MCF 10A (cell line): Measurements from ENCODE around the gene SLC22A17. TPM values are rescaled to one million over a fixed set of nuclear protein-coding genes. Genes with fewer than 3 reads are reported as not detected.

Source experiments
- BruUV-seq: library from RNA; stranded (reverse); fragments of 400-500 nt; replicated peaks from 2 replicates; lab custom pipeline; 2021; lab: Mats Ljungman, UMichigan
- CTCF ChIA-PET: fragments of 300-600 bp; sonication (Branson Sonifier 250); formaldehyde crosslinking; extraction: SDS; loops from one replicate; lab custom pipeline; 2021; ENCODE audit warnings: antibody characterized with exemption, inconsistent platforms; lab: Yijun Ruan, JAX
- POLR2A ChIA-PET: fragments of 300-600, 350-650 bp; sonication (Branson Sonifier 250); formaldehyde crosslinking; extraction: SDS; loops from one replicate; lab custom pipeline; 2020; ENCODE audit warnings: antibody characterized with exemption, inconsistent platforms; lab: Yijun Ruan, JAX
- DNase-seq: peaks from one replicate; pipeline ENCODE4 v3.0.0-alpha.2; 2018; ENCODE audit not compliant: unreplicated experiment
- H3K27ac Mint-ChIP-seq: one replicate; pipeline ENCODE4 v1.8.0; 2022; ENCODE audit warnings: mild to moderate bottlenecking, low read depth, mixed read lengths; ENCODE audit not compliant: unreplicated experiment
- H3K27me3 Mint-ChIP-seq: one replicate; pipeline ENCODE4 v1.8.0; 2022; ENCODE audit warnings: mixed read lengths; ENCODE audit not compliant: insufficient read depth, unreplicated experiment
- H3K36me3 Mint-ChIP-seq: one replicate; pipeline ENCODE4 v1.8.0; 2022; ENCODE audit warnings: mild to moderate bottlenecking, moderate library complexity, mixed read lengths; ENCODE audit not compliant: insufficient read depth, unreplicated experiment
- H3K4me1 Mint-ChIP-seq: one replicate; pipeline ENCODE4 v1.8.0; 2022; ENCODE audit warnings: mixed read lengths; ENCODE audit not compliant: insufficient read depth, unreplicated experiment
- H3K4me3 Mint-ChIP-seq: one replicate; pipeline ENCODE4 v1.8.0; 2022; ENCODE audit warnings: mild to moderate bottlenecking, moderate library complexity, mixed read lengths; ENCODE audit not compliant: unreplicated experiment
- H3K9me3 Mint-ChIP-seq: one replicate; pipeline ENCODE4 v1.8.0; 2022; ENCODE audit warnings: mixed read lengths; ENCODE audit not compliant: unreplicated experiment
- CTCF ChIP-seq: fragments of 200-600 bp; IDR thresholded peaks from one replicate; pipeline ENCODE4 v1.8.0; 2022; ENCODE audit warnings: antibody characterized with exemption, mild to moderate bottlenecking; ENCODE audit not compliant: unreplicated experiment
- intact Hi-C: fragments of 100-400 bp; cut with micrococcal nuclease; formaldehyde crosslinking; loops from 2 replicates; pipeline ENCODE4 v1.14.1; 2022
- total RNA-seq: library from RNA; stranded (reverse); gene quantifications from 2 replicates; pipeline ENCODE4 v1.2.3, GENCODE V29; 2022

Gene SLC22A17
- total RNA-seq, 1 experiment from 2014 or later: not detected

GRCh38 chr14:23299986-23300686, 52.6 kb downstream of the SLC22A17 start:
- H3K27ac Mint-ChIP-seq: peak overlapping the region; percentile 97
- ChIA-PET POLR2A (interaction anchor here (0.6 to 14.7 kb wide), 10 partner anchors 9 to 814 kb away, joined by 3 to 339 read pairs (median 22); partner anchors contain the start of genes ACIN1, C14orf119, HOMEZ and PABPN1), CTCF (interaction anchor here (0.6 to 6.4 kb wide), 27 partner anchors 9 to 1008 kb away, joined by 3 to 49 read pairs (median 4); partner anchors contain the start of genes ACIN1, CIDEB, HOMEZ and PABPN1)
- no peaks in the 10 kb centered on the region for H3K27me3 Mint-ChIP-seq
- no peaks in the 10 kb centered on the region for H3K9me3 Mint-ChIP-seq
- peak overlapping the region; percentile 95 for H3K4me3 Mint-ChIP-seq
- no peak for DNase-seq
- intact Hi-C loops: loop anchor here (1.0 kb wide), 2 partner anchors 35 to 180 kb away; no protein-coding TSS in a partner anchor
- TF ChIP-seq CTCF: no peak
- BruUV-seq: no TSS peak
- peaks cover 25% of the 10 kb centered on the region for H3K4me1 Mint-ChIP-seq
- peaks cover 10% of the 10 kb centered on the region for H3K36me3 Mint-ChIP-seq

DNA sequence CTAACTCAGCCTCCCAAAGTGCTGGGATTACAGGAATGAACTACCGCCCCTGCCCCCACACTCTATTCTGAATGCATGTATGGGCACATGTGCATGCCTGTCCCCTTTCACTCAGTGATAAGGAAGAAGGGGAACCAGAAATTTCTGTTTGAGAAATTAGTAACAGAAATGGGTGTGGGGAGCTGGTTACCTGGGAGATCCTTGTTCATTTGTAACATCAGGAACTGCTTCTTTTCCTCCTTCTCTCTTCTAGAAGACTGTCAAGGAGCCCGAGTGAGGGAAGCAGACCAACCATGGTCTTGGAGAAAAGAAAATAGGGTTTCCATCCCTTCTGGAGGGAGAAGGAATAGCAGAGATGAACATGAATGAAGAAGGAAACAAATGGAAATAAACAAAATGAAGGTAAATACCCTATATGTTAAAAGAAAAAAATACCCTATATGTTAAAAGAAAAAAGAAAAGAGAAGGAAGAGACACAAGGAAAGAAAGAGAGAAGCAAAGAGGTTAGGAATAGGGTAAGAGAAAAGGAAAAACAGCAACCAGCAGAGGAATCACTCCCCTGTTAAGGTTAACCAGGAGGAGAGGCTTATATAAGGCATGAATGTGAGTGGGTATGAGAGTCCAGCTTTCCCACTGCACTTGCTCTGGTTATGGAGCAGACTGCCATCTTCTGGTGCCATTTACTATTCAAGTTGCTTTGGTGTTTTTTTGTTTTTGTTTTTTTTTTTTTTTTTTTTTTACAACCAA, 53.3 kb downstream of the SLC22A17 start:
- ChIA-PET POLR2A (interaction anchor here (0.6 to 14.7 kb wide), 6 partner anchors 13 to 267 kb away, joined by 3 to 339 read pairs (median 18); partner anchors contain the start of genes HOMEZ and PABPN1), CTCF (interaction anchor here (0.5 to 6.4 kb wide), 12 partner anchors 8 to 247 kb away, joined by 3 to 49 read pairs (median 4); partner anchors contain the start of genes HOMEZ and PABPN1)
- H3K36me3 Mint-ChIP-seq: peaks cover 5% of the 10 kb centered on the region
- intact Hi-C loops: loop anchor here (1.0 kb wide), 2 partner anchors 34 to 179 kb away; no protein-coding TSS in a partner anchor
- H3K4me3 Mint-ChIP-seq: peak overlapping the region; percentile 95
- peaks cover 25% of the 10 kb centered on the region for H3K4me1 Mint-ChIP-seq
- no peaks in the 10 kb centered on the region for H3K27me3 Mint-ChIP-seq
- DNase-seq: peak; percentile 55
- no TSS peak for BruUV-seq
- no peaks in the 10 kb centered on the region for H3K9me3 Mint-ChIP-seq
- TF ChIP-seq CTCF: no peak
- peak overlapping the region; percentile 97 for H3K27ac Mint-ChIP-seq

DNA sequence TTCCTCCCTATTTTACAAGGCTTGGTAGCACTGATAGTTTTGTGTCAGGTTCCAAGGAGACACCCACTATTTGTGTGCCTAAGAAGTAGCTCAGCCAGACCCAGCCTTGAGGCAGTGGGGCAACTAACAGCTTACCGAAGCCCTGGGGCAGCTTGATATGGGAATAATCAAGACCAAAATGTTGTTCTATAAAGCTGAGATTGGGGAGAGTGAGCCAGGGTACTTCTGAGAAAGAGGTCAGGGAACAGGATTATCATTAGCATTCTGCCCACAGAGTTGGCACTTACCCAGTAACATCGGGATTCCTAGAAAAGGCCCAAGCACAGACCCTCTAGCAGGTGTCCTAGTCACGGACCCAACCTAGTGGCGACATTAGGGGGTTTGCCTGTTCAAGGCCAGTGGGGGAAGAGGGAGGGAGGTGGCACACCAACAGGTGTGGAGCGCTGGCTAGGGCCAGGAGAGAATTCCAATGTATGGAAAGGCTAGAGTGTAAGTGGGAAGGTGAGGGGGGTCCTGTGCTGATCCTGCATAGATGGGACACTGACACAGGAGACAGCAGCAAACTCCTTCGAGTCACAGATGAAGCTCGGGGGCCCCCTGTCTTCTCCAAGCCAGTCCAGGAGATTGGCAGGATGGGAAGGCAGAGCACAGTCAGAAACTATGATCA, 54.9 kb downstream of the SLC22A17 start:
- intact Hi-C loops: no loop called here
- CTCF ChIA-PET: interaction anchor here (0.6 to 6.4 kb wide), 13 partner anchors 9 to 262 kb away, joined by 3 to 49 read pairs (median 6); partner anchors contain the start of genes BCL2L2, HOMEZ and PABPN1
- no TSS peak for BruUV-seq
- Mint-ChIP-seq H3K27me3 (no peaks in the 10 kb centered on the region), H3K27ac (no peak overlapping the region), H3K4me1 (peaks cover 20% of the 10 kb centered on the region), H3K4me3 (no peak overlapping the region), H3K36me3 (peaks cover 5% of the 10 kb centered on the region), H3K9me3 (no peaks in the 10 kb centered on the region)
- TF ChIP-seq CTCF: no peak
- POLR2A ChIA-PET: interaction anchor here (0.7 to 3.6 kb wide), 4 partner anchors 12 to 138 kb away, joined by 3 to 19 read pairs (median 4); partner anchors contain the start of gene HOMEZ
- no peak for DNase-seq
